ENCODE measurements around the gene POLE4.
A peak's percentile ranks its signal among the peaks of the same experiment; 100 is the strongest.

POLE4 gene

GRCh38 chr2:74941284-74941683 is 17.2 kb upstream of the POLE4 start:
- no peak for DNase-seq

GRCh38 chr2:74942263-74942662 is 16.2 kb upstream of the POLE4 start:
- no peak for DNase-seq

- DNase-seq: no peak
Observed at GRCh38 chr2:74944987-74945787, 13.3 kb upstream of the POLE4 start.

GRCh38 chr2:74945788-74946331 is 12.6 kb upstream of the POLE4 start:
- no peak for DNase-seq

GRCh38 chr2:74947703-74948102 is 10.7 kb upstream of the POLE4 start:
- DNase-seq: no peak

- DNase-seq: no peak
Observed at GRCh38 chr2:74948779-74949178, 9.7 kb upstream of the POLE4 start.

- no peak for DNase-seq
Observed at GRCh38 chr2:74951211-74951754, 7.2 kb upstream of the POLE4 start.

GRCh38 chr2:74952575-74952974 is 5.9 kb upstream of the POLE4 start:
- DNase-seq: no peak

GRCh38 chr2:74953796-74954499 is 4.5 kb upstream of the POLE4 start:
- DNase-seq: no peak

GRCh38 chr2:74954500-74954874 is 4.0 kb upstream of the POLE4 start:
- no peak for DNase-seq

GRCh38 chr2:74957886-74958273 is 563 bp upstream of the POLE4 start:
- DNase-seq: no peak

GRCh38 chr2:74959106-74959751 is 786 bp downstream of the POLE4 start:
- no peak for DNase-seq

GRCh38 chr2:74966887-74967286 is 8.4 kb downstream of the POLE4 start:
- no peak for DNase-seq

- DNase-seq: no peak
Observed at GRCh38 chr2:74975016-74975415, 16.6 kb downstream of the POLE4 start.

- no peak for DNase-seq
Observed at GRCh38 chr2:74979844-74980243, 21.4 kb downstream of the POLE4 start.

GRCh38 chr2:74982577-74982976 is 24.1 kb downstream of the POLE4 start:
- DNase-seq: no peak

GRCh38 chr2:74983631-74984392 is 25.4 kb downstream of the POLE4 start:
- DNase-seq: no peak

- DNase-seq: no peak
Observed at GRCh38 chr2:74984947-74985637, 26.6 kb downstream of the POLE4 start.

- DNase-seq: peak; percentile 58
Observed at GRCh38 chr2:74985978-74986609, 27.7 kb downstream of the POLE4 start.

GRCh38 chr2:74991977-74992376 is 33.5 kb downstream of the POLE4 start:
- DNase-seq: peak; percentile 54

GRCh38 chr2:74999468-74999867 is 41.0 kb downstream of the POLE4 start:
- no peak for DNase-seq
